Gastroesophageal sphincter (tissue), 3 donors: ENCODE data around the gene FIGNL1.

ENCODE experiments used
- EP300 ChIP-seq: sonication (generic); formaldehyde crosslinking; IDR thresholded peaks from one replicate; pipeline ENCODE4 v1.6.1; 2017; ENCODE audit warnings: antibody characterized with exemption, mild to moderate bottlenecking
- TF ChIP-seq, protein P1 (sequence below), 4 experiments: fragments of 200-600 bp in 2 of 4; fragments of 450-650 bp in 2 of 4; sonication (generic) in 1 of 4; IDR thresholded peaks; one replicate each; pipeline ENCODE4 v1.5.1; 2017 to 2019; ENCODE audit warnings: antibody characterized with exemption in 4 of 4, mild to moderate bottlenecking in 2 of 4, moderate library complexity in 2 of 4

DNA sequence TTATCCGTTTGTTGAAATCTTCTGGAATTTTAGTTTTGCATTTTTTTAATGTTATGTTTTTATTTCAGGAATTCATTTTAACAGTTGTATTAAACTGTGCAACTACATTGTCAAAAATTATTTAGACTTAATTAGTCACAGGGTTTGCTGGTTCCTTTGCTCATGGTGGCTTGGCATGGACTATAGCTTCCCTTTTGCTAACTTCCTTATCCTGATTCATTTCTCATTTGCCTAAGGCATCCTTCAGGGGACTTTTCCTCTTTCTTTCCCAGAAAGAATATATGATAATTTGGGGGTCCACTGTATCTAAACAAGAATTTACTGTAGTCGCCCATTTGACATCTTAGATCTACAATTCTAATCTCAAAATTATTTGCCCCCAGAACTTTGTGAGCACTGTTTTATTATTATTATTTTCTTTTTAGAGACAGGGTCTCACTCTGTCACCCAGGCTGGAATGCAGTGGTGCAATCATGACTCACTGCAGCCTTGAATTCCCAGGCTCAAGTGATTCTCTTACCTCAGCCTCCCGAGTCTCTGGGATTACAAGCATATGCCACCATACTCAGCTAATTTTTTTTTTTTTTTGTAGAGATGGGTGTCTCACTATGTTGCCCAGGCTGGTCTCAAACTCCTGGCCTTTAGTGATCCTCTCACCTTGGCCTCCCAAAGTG, 13.9 kb downstream of the FIGNL1 start:
- TF ChIP-seq EP300: no peak
- TF ChIP-seq, protein P1, sequence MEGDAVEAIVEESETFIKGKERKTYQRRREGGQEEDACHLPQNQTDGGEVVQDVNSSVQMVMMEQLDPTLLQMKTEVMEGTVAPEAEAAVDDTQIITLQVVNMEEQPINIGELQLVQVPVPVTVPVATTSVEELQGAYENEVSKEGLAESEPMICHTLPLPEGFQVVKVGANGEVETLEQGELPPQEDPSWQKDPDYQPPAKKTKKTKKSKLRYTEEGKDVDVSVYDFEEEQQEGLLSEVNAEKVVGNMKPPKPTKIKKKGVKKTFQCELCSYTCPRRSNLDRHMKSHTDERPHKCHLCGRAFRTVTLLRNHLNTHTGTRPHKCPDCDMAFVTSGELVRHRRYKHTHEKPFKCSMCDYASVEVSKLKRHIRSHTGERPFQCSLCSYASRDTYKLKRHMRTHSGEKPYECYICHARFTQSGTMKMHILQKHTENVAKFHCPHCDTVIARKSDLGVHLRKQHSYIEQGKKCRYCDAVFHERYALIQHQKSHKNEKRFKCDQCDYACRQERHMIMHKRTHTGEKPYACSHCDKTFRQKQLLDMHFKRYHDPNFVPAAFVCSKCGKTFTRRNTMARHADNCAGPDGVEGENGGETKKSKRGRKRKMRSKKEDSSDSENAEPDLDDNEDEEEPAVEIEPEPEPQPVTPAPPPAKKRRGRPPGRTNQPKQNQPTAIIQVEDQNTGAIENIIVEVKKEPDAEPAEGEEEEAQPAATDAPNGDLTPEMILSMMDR (IDR thresholded peaks at IDR 0.05): no peak
